HCT116 (cell line): Measurements from ENCODE around the gene WDR90. TPM values are rescaled to one million over a fixed set of nuclear protein-coding genes. Genes with fewer than 3 reads are reported as not detected.
A peak's percentile ranks its signal among the peaks of the same experiment; 100 is the strongest.
"Not testable (repeated sequence)": the region's sequence is repeated elsewhere in the genome, so short reads cannot be mapped to it uniquely, and the experiment has no call there.

Experiments used
- ATAC-seq: fragments of 200-7000 bp; cut with Tn5 transposase; 2 replicates; pipeline ENCODE4 v1.9.1; 2020; ENCODE audit warnings: mild to moderate bottlenecking, moderate library complexity
- BruUV-seq: library from RNA; stranded (reverse); fragments of 400-500 nt; replicated peaks from 2 replicates; lab custom pipeline; 2021; lab: Mats Ljungman, UMichigan
- CTCF ChIA-PET: fragments of 300-600 bp; sonication (Branson Sonifier 250); formaldehyde crosslinking; loops from one replicate; lab custom pipeline; 2021; ENCODE audit warnings: antibody characterized with exemption; lab: Charles Lee
- POLR2A ChIA-PET: fragments of 300-600, 350-600 bp; sonication (Branson Sonifier 250); formaldehyde crosslinking; loops from one replicate; lab custom pipeline; 2021; ENCODE audit warnings: antibody characterized with exemption; lab: Charles Lee
- RAD21 ChIA-PET, 2 experiments: fragments of 300-600 bp; sonication (Branson Sonifier 250); formaldehyde crosslinking; loops; one replicate each; lab custom pipeline; 2023; ENCODE audit warnings: low total read pairs in 2 of 2; ENCODE audit not compliant: uncharacterized antibody in 2 of 2, unreplicated experiment in 2 of 2, low non-redundant PET in 1 of 2; lab: Charles Lee
- DNase-seq: peaks from one replicate; pipeline ENCODE4 v3.0.0-alpha.2; 2010; ENCODE audit warnings: low read depth, low spot score
- H2AFZ ChIP-seq: fragments of 200-600 bp; shearing (Covaris generic), sonication (generic); 2 replicates; pipeline ENCODE4 v1.6.1; 2017; ENCODE audit warnings: low read depth, mixed run types, mixed read lengths, antibody characterized with exemption, low read length; ENCODE audit not compliant: poor library complexity, severe bottlenecking
- H3K27ac ChIP-seq: 2 replicates; pipeline ENCODE4 v1.5.1; 2012; ENCODE audit warnings: low read depth, low read length
- H3K27me3 ChIP-seq: fragments of 200-600 bp; sonication (generic); 2 replicates; pipeline ENCODE4 v1.6.1; 2016; ENCODE audit warnings: mixed run types, low read length, mixed read lengths; ENCODE audit not compliant: insufficient read depth
- H3K36me3 ChIP-seq, 2 experiments: fragments of 200-500 bp in 1 of 2; fragments of 200-600 bp in 1 of 2; sonication (Bioruptor generic) in 1 of 2; sonication (generic) in 1 of 2; 2 replicates each; pipeline versions ENCODE4 v1.5.1 to v1.6.1; 2014 to 2016; ENCODE audit warnings: low read length in 2 of 2, inconsistent platforms in 1 of 2, mixed read lengths in 1 of 2, mixed run types in 1 of 2; ENCODE audit not compliant: insufficient read depth in 2 of 2, control insufficient read depth in 1 of 2
- H3K4me1 ChIP-seq, 2 experiments: fragments of 200-600 bp in 1 of 2; sonication (generic) in 1 of 2; 2 replicates each; pipeline versions ENCODE4 v1.5.1 to v1.6.1; 2012 to 2017; ENCODE audit warnings: low read length in 2 of 2, inconsistent platforms in 1 of 2, mild to moderate bottlenecking in 1 of 2, mixed read lengths in 1 of 2, mixed run types in 1 of 2, moderate library complexity in 1 of 2; ENCODE audit not compliant: insufficient read depth in 2 of 2, control insufficient read depth in 1 of 2
- H3K4me2 ChIP-seq: fragments of 200-600 bp; sonication (generic); 2 replicates; pipeline ENCODE4 v1.6.1; 2017; ENCODE audit warnings: mixed run types, low read length, mixed read lengths
- H3K4me3 ChIP-seq, 2 experiments: fragments of 200-600 bp in 1 of 2; sonication (generic) in 1 of 2; replicated peaks in 1 of 2; 2 replicates each; pipeline ENCODE4 v1.5.1; 2011 to 2016; ENCODE audit warnings: low read length in 2 of 2, control low read depth in 1 of 2, low read depth in 1 of 2, mild to moderate bottlenecking in 1 of 2, mixed read lengths in 1 of 2, mixed run types in 1 of 2
- H3K79me2 ChIP-seq: fragments of 200-600 bp; sonication (generic); 2 replicates; pipeline ENCODE4 v1.6.1; 2017; ENCODE audit warnings: mild to moderate bottlenecking, mixed run types, low read length, moderate library complexity, mixed read lengths; ENCODE audit not compliant: insufficient read depth
- H3K9ac ChIP-seq: fragments of 200-600 bp; sonication (generic); 2 replicates; pipeline ENCODE4 v1.6.1; 2016; ENCODE audit warnings: low read length, mixed read lengths
- H3K9me2 ChIP-seq: fragments of 200-600 bp; sonication (generic), shearing (Covaris generic); 2 replicates; pipeline ENCODE4 v1.6.1; 2017; ENCODE audit warnings: mixed run types, mild to moderate bottlenecking, moderate library complexity; ENCODE audit not compliant: insufficient read depth
- H3K9me3 ChIP-seq, 2 experiments: fragments of 200-500 bp in 1 of 2; fragments of 200-600 bp in 1 of 2; sonication (Bioruptor generic) in 1 of 2; sonication (generic) in 1 of 2; 2 replicates each; pipeline ENCODE4 v1.6.1; 2014 to 2017; ENCODE audit warnings: low read length in 2 of 2, mixed read lengths in 2 of 2, inconsistent platforms in 1 of 2, low read depth in 1 of 2, mild to moderate bottlenecking in 1 of 2, mixed run types in 1 of 2, moderate library complexity in 1 of 2; ENCODE audit not compliant: control insufficient read depth in 1 of 2, insufficient read depth in 1 of 2
- H4K20me1 ChIP-seq: fragments of 200-600 bp; sonication (generic), shearing (Covaris generic); 2 replicates; pipeline ENCODE4 v1.6.1; 2017; ENCODE audit warnings: mixed run types, mild to moderate bottlenecking, moderate library complexity; ENCODE audit not compliant: insufficient read depth
- CEBPB ChIP-seq: IDR thresholded peaks from 2 replicates; pipeline ENCODE4 v1.6.1; 2012; ENCODE audit warnings: low read depth
- POLR2A ChIP-seq: IDR thresholded peaks from 2 replicates; pipeline ENCODE4 v1.7.0; 2011; ENCODE audit warnings: borderline replicate concordance; ENCODE audit not compliant: insufficient read depth, insufficient read length; ENCODE audit errors: extremely low read depth
- POLR2AphosphoS5 ChIP-seq: IDR thresholded peaks from 2 replicates; pipeline ENCODE4 v1.6.1; 2011; ENCODE audit warnings: mild to moderate bottlenecking, low read depth, low read length, moderate library complexity
- RAD21 ChIP-seq: IDR thresholded peaks from 2 replicates; pipeline ENCODE4 v1.6.1; 2012; ENCODE audit warnings: low read depth, mild to moderate bottlenecking
- intact Hi-C: fragments of 100-400 bp; cut with micrococcal nuclease; formaldehyde crosslinking; loops from 2 replicates; pipeline ENCODE4 v1.10.0; 2022
- total RNA-seq: library from RNA; stranded (reverse); gene quantifications from one replicate; pipeline ENCODE4 v1.2.1, GENCODE V29; 2021; ENCODE audit not compliant: unreplicated experiment
- TF ChIP-seq, protein P1 (sequence below), 3 experiments: fragments of 200-600 bp in 1 of 3; sonication (generic) in 1 of 3; IDR thresholded peaks in 2 of 3; conservative IDR thresholded peaks in 1 of 3; 2 replicates each; pipeline ENCODE4 v1.5.1; 2012 to 2017; ENCODE audit warnings: low read depth in 2 of 3, low read length in 2 of 3, antibody characterized with exemption in 1 of 3, borderline replicate concordance in 1 of 3, control low read depth in 1 of 3, mild to moderate bottlenecking in 1 of 3, mixed read lengths in 1 of 3, mixed run types in 1 of 3, moderate library complexity in 1 of 3; ENCODE audit not compliant: insufficient read depth in 1 of 3
- TF ChIP-seq, protein P2 (sequence below): IDR thresholded peaks from 2 replicates; pipeline ENCODE4 v1.6.1; 2012; ENCODE audit warnings: low read depth

WDR90 gene
- total RNA-seq, 1 experiment from 2014 or later, result 73.7 TPM

DNA sequence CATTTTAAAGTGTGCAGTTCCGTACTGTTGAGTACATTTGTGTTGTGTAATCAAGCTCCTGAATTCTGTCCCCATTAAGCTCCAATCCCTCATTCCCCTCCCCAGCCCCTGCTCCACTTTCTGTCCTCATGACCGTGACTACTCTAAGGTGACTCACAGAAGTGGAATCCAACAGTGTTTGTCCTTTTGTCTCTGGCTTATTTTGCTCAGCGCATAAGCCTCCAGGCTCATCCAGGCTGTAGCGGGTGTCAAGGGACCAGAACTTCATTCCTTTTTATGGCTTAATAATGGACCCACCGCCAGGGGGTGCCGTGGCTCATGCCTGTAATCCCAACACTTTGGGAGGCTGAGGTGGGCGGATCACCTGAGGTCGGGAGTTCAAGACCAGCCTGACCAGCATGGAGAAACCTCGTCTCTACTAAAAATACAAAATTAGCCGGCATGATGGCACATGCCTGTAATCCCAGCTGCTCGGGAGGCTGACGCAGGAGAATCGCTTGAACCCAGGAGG lies 63.6 kb downstream of the WDR90 start:
- ATAC-seq (peak; percentile 50), DNase-seq (peak; percentile 98)
- Histone ChIP-seq H3K27ac (peak overlapping the region; percentile 55), H3K79me2 (peaks cover 19% of the 10 kb centered on the region), H3K9ac (peak overlapping the region; percentile 13), H3K4me1 (peaks cover 24 to 59% of the 10 kb centered on the region in 2 experiments), H3K4me2 (peak overlapping the region; percentile 59)
- intact Hi-C loops, result loop anchor here (1.0 to 5.0 kb wide), 3 partner anchors 73 to 345 kb away; no protein-coding TSS in a partner anchor
- H2AFZ ChIP-seq, H4K20me1 ChIP-seq, BruUV-seq, H3K4me3 ChIP-seq, H3K36me3 ChIP-seq, H3K9me2 ChIP-seq, H3K9me3 ChIP-seq, H3K27me3 ChIP-seq: not testable (repeated sequence)
- ChIA-PET RAD21 (interaction anchor here (0.7 to 1.1 kb wide), 3 partner anchors 13 to 92 kb away, joined by 3 to 4 read pairs (median 3); partner anchors contain the start of genes CHTF18 (in 1 of the 2) and RPUSD1 (in 1 of the 2)), CTCF (interaction anchor here (0.7 to 2.7 kb wide), 13 partner anchors 8 to 390 kb away, joined by 3 to 19 read pairs (median 9); partner anchors contain the start of genes ANTKMT, CCDC78, CHTF18 and HAGHL), POLR2A (interaction anchor here (0.7 to 2.1 kb wide), 4 partner anchors 15 to 75 kb away, joined by 3 to 9 read pairs (median 4); partner anchors contain the start of genes CHTF18 and RPUSD1)
- 0 out of 2 replicates have a peak, but pooled peaks have one; percentile 7 for TF ChIP-seq POLR2AphosphoS5
- TF ChIP-seq, protein P1, sequence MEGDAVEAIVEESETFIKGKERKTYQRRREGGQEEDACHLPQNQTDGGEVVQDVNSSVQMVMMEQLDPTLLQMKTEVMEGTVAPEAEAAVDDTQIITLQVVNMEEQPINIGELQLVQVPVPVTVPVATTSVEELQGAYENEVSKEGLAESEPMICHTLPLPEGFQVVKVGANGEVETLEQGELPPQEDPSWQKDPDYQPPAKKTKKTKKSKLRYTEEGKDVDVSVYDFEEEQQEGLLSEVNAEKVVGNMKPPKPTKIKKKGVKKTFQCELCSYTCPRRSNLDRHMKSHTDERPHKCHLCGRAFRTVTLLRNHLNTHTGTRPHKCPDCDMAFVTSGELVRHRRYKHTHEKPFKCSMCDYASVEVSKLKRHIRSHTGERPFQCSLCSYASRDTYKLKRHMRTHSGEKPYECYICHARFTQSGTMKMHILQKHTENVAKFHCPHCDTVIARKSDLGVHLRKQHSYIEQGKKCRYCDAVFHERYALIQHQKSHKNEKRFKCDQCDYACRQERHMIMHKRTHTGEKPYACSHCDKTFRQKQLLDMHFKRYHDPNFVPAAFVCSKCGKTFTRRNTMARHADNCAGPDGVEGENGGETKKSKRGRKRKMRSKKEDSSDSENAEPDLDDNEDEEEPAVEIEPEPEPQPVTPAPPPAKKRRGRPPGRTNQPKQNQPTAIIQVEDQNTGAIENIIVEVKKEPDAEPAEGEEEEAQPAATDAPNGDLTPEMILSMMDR (IDR thresholded peaks at IDR 0.05 in 2 of 3, conservative IDR thresholded peaks at IDR 0.05 in 1 of 3; ENCODE audit: borderline replicate concordance in 1 of 3, insufficient read depth in 1 of 3, low read depth in 2 of 3, low read length in 2 of 3), result peak in 2 of 3 experiments; percentile 60; a peak in 4 of 6 replicates

DNA sequence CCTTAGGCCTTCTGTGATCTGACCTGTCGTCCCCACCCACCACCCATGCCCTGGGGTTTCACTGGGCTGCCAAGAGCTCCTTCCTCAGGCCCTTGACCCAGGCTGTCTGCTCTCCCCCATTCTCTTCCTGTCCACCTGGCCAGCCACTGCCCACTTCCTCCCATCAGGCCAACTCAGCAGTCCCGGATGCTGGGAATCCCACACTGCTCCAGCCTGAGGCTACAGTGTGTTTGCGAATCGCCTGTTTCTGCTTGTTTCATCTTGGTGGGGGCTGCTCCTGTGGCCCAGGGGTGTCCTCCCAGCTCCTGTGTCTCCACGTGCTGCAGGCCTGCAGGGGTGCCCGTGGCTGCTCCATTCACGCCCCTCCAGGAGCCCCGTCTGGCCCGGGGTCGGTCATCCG lies 64.9 kb downstream of the WDR90 start:
- H3K4me1 ChIP-seq, result peaks cover 31 to 70% of the 10 kb centered on the region in 2 experiments
- peaks cover 19% of the 10 kb centered on the region for H3K79me2 ChIP-seq
- RAD21 ChIA-PET, result no interaction called here
- peaks cover 3% of the 10 kb centered on the region; the same call in 1 of the 2 replicates for H4K20me1 ChIP-seq
- intact Hi-C loops, result loop anchor here (5.0 kb wide), 2 partner anchors 163 to 343 kb away; no protein-coding TSS in a partner anchor
- H3K4me2 ChIP-seq, result peak overlapping the region; percentile 84
- H3K27ac ChIP-seq, result peak overlapping the region; percentile 61; the same call in 1 of the 2 replicates
- DNase-seq (no peak), ATAC-seq (no peak)
- peak overlapping the region in 1 of 2 experiments; percentile 40; a peak in 2 of 4 replicates for H3K4me3 ChIP-seq
- H3K9ac ChIP-seq, result peak overlapping the region; percentile 59
- POLR2A ChIA-PET, result no interaction called here
- H2AFZ ChIP-seq, result no peak overlapping the region
- no peaks in the 10 kb centered on the region for H3K9me2 ChIP-seq
- H3K9me3 ChIP-seq, result no peaks in the 10 kb centered on the region
- TF ChIP-seq CEBPB (no peak), RAD21 (no peak), POLR2A (no peak)
- TF ChIP-seq, protein P2, sequence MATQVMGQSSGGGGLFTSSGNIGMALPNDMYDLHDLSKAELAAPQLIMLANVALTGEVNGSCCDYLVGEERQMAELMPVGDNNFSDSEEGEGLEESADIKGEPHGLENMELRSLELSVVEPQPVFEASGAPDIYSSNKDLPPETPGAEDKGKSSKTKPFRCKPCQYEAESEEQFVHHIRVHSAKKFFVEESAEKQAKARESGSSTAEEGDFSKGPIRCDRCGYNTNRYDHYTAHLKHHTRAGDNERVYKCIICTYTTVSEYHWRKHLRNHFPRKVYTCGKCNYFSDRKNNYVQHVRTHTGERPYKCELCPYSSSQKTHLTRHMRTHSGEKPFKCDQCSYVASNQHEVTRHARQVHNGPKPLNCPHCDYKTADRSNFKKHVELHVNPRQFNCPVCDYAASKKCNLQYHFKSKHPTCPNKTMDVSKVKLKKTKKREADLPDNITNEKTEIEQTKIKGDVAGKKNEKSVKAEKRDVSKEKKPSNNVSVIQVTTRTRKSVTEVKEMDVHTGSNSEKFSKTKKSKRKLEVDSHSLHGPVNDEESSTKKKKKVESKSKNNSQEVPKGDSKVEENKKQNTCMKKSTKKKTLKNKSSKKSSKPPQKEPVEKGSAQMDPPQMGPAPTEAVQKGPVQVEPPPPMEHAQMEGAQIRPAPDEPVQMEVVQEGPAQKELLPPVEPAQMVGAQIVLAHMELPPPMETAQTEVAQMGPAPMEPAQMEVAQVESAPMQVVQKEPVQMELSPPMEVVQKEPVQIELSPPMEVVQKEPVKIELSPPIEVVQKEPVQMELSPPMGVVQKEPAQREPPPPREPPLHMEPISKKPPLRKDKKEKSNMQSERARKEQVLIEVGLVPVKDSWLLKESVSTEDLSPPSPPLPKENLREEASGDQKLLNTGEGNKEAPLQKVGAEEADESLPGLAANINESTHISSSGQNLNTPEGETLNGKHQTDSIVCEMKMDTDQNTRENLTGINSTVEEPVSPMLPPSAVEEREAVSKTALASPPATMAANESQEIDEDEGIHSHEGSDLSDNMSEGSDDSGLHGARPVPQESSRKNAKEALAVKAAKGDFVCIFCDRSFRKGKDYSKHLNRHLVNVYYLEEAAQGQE, result no peak
- no peaks in the 10 kb centered on the region for H3K27me3 ChIP-seq
- H3K36me3 ChIP-seq, result no peaks in the 10 kb centered on the region
- CTCF ChIA-PET, result interaction anchor here (2.0 to 2.7 kb wide), 3 partner anchors 12 to 389 kb away, joined by 4 to 18 read pairs (median 11); partner anchors contain the start of genes CCDC78 and HAGHL
- BruUV-seq, result no TSS peak
